DLD1 (cell line): ENCODE results near the gene SYNCRIP.
"Not testable (repeated sequence)": the region's sequence is repeated elsewhere in the genome, so short reads cannot be mapped to it uniquely, and the experiment has no call there.

Experiments
- in situ Hi-C: cut with HindIII; loops from 2 replicates; pipeline ENCODE4 v1.10.0; 2017; ENCODE audit warnings: low sequenced_read_pairs

Gene SYNCRIP

GRCh38 chr6:85642774-85643536 is at the start of gene SYNCRIP:
SYNCRIP (minus strand) TSS chr6:85642886; CDS start chr6:85641439, 1,447 bp downstream.
- in situ Hi-C loops = no loop called here

DNA sequence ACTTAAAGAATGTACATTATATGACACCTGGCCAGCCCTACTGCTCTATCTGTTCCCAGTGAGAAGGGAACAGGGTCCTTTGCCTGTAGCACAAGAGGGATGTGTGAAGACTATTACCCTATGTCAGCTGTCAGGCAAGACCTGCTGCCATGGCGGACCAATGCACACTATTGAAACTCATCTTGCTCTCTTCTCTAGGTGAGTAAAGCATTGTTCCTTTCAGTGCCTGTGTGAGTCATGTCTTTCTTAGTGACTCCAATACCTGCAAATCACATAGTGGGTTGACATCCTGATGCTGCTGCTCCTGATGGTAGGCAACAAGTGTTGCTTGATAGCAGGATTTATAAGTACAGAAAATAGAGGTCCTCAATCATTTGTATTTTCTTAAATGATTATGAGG is 48.8 kb upstream of the SYNCRIP start:
- in situ Hi-C loops = no loop called here

DNA sequence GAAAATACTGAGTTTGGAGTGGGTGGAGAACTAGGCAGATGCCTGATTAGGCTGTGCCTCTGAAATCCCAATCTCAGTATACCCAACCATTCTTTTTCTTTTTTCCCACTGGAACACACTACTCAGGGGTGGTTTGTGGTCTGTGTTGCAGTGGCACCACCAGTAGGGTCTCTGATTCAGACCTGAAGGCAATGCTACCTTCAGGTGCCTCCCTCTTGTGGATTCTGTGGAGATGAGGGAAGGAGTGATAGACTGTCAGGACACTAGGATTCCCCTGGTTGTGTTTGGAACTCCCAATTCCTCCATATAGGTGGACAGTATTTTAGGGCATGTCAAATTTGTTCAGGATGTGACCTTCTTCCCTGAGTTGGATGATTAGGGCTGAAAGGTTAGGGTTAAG is 47.4 kb upstream of the SYNCRIP start:
- in situ Hi-C loops = no loop called here

DNA sequence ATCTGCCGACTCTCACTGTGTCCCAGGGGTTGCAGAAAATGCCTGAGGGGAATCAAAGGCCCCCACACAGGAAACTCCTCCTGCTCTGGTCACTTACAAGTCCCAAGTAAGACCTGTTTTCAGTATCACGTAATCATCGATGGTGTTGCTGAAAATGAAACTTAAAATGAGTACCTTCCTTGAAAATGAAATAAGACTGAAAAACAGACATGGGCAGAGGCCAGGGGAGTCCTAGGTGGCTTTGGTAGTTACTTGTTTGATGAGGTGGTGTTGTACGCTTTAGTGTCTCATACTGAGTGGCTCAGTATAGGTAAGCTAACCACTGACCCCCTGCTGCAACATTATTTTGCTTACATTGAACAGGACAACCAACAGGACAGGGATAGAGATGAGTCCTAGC is 43.0 kb upstream of the SYNCRIP start:
- in situ Hi-C loops = no loop called here

- in situ Hi-C loops = no loop called here
Measured at GRCh38 chr6:85684809-85685171, 42.1 kb upstream of the SYNCRIP start.

GRCh38 chr6:85684133-85684808 is 41.6 kb upstream of the SYNCRIP start:
- in situ Hi-C loops = no loop called here

- in situ Hi-C loops = not testable (repeated sequence)
Measured at GRCh38 chr6:85681899-85682298, 39.2 kb upstream of the SYNCRIP start.

DNA sequence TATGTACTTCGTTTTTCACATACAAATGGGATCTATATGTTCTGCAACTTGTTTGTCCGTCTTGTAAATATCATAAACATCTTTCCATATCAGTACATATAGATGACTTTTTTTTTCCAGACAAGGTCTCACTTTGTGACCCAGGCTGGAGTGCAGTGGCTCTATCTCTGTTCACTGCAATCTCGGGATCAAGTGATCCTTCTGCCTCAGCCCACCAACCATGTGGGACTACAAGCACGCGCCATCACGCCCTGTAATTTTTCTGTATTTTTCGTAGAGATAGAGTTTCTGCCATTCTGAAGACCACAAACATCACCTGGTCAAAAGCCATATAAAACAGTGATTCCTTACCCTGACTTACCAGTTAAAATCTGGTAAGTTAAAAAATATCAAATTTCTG is 37.7 kb upstream of the SYNCRIP start:
- in situ Hi-C loops = no loop called here

GRCh38 chr6:85679445-85680123 is 36.9 kb upstream of the SYNCRIP start:
- in situ Hi-C loops = no loop called here

- in situ Hi-C loops = no loop called here
Measured at GRCh38 chr6:85678602-85679444, 36.1 kb upstream of the SYNCRIP start.

- in situ Hi-C loops = no loop called here
Measured at GRCh38 chr6:85678026-85678601, 35.4 kb upstream of the SYNCRIP start.

DNA sequence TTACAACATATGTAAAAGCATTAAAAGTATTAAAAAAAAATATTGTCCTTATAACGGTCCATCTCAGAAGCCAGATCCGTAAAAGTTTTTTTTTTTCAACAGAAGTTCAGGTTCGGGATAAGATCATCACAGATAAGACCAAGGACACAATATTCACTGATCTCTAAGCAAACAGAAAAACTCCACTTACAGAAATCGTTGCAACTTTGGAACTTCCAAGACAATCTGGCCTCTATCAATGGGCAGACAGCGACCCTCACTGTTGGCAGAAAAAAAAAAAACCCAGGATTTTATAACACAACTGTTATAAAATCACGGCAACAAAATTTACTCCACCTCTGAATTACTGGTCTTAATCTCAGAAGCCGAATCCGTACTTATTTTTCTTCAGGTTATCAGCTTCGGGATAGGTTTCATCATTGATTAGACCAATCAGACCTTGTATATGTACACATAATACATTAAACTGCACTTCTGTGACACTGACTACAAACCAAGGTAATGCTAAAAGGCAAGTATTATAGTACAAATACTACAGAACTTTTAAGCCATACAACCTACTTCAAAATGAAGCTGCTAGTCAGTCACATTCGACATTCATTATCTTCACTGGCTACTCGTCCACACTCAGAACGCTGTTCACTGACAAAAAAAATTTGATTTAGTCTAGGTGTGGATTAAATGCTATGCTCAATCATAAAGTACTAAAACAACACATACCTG is 34.7 kb upstream of the SYNCRIP start:
- in situ Hi-C loops = no loop called here

GRCh38 chr6:85676086-85676729 is 33.5 kb upstream of the SYNCRIP start:
- in situ Hi-C loops = no loop called here

DNA sequence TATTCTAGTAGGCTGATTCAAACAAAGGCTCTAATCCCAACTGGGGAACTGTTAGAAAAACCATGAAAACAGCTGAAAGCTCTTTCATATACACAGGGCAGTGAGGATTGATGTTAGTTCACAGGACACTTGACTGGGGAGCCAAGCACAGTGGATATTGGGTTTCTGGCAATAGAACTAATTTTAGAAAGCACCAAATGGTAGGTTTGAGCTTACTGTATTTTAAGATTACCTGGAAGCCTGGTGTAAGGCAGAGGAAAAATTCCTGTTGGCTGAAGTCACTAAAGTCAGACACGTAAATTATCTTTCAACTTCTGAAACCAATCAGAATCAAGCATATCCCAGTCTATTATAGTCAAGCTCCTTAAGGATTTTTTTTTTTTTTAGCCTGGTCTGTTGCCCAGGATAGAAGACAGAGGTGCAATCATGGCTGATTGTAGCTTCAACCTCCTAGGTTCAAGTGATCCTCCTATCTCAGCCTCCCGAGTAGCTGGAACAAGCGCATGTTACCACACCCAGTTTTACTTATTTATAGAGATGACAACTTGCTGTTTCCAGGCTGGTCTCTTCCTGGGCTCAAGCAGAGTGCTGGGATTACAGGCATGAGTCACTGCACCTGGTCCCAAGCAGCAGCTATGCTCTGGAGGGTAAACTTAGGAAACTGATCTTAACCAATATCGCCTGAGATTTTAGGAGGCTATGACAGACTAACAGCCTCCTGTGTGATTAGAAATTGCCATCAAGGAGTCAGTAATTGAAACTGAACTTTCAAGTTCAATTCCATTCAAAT is 32.5 kb upstream of the SYNCRIP start:
- in situ Hi-C loops = no loop called here

DNA sequence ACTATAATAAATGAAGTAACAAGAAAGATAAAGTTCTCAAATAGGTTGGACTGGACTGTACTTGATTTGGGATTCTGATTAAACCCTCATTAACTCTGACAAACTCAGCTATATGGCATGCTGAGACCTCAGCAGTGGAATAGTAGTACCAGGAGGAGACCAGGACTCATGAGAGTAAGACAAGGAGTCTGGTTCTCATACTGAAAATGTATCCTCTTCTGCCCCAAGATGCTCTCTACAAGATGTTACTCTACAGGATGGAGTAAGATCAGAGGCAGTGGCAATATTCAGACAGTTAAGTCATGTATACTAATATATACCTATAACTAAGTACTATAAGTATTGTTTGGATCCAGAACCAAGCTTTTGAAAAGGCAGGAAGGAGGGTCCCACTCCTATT is 31.9 kb upstream of the SYNCRIP start:
- in situ Hi-C loops = no loop called here

- in situ Hi-C loops = no loop called here
Measured at GRCh38 chr6:85673198-85674139, 30.8 kb upstream of the SYNCRIP start.

- in situ Hi-C loops = no loop called here
Measured at GRCh38 chr6:85672623-85673022, 29.9 kb upstream of the SYNCRIP start.

- in situ Hi-C loops = no loop called here
Measured at GRCh38 chr6:85672050-85672449, 29.4 kb upstream of the SYNCRIP start.
